ENCODE data around the gene MAPK13. TPM values are rescaled to one million over a fixed set of nuclear protein-coding genes. Genes with fewer than 3 reads are reported as not detected.

The MAPK13 gene
- total RNA-seq, 2 donors from 2014 or later, result 34.6 to 53.5 TPM

GRCh38 chr6:36142971-36143838 lies 12.9 kb downstream of the MAPK13 start:
- intact Hi-C loops (cut with DNase I), result no loop called here
- TF ChIP-seq POLR2A (IDR thresholded peaks at IDR 0.05) (no peak), CTCF (IDR thresholded peaks at IDR 0.05) (no peak)
- no peaks in the 10 kb centered on the region for H3K27me3 ChIP-seq (replicated peaks; ENCODE audit: insufficient read depth)
- DNase-seq (ENCODE audit: low spot score), result no peak
- H3K4me3 ChIP-seq, result no peak overlapping the region
- no peaks in the 10 kb centered on the region for H3K4me1 ChIP-seq (replicated peaks)
- WGBS, result 91% methylated on average over 13 of the region's 13 CpGs
- no peaks in the 10 kb centered on the region for H3K9me3 ChIP-seq
- no peaks in the 10 kb centered on the region for H3K36me3 ChIP-seq
- H3K27ac ChIP-seq, result no peak overlapping the region

- no peaks in the 10 kb centered on the region for H3K27me3 ChIP-seq (replicated peaks; ENCODE audit: insufficient read depth)
- no peak overlapping the region for H3K27ac ChIP-seq
- H3K4me3 ChIP-seq, result no peak overlapping the region
- no peaks in the 10 kb centered on the region for H3K36me3 ChIP-seq
- DNase-seq (ENCODE audit: low spot score), result no peak
- intact Hi-C loops (cut with DNase I), result no loop called here
- WGBS, result 100% methylated on average over 4 of the region's 4 CpGs
- H3K4me1 ChIP-seq (replicated peaks), result no peaks in the 10 kb centered on the region
- H3K9me3 ChIP-seq, result no peaks in the 10 kb centered on the region
- TF ChIP-seq CTCF (IDR thresholded peaks at IDR 0.05) (no peak), POLR2AphosphoS5 (IDR thresholded peaks at IDR 0.05) (no peak), POLR2A (IDR thresholded peaks at IDR 0.05) (no peak)
Observed at GRCh38 chr6:36145495-36145894, 15.2 kb downstream of the MAPK13 start.

- Histone ChIP-seq H3K9me3 (no peaks in the 10 kb centered on the region), H3K4me1 (replicated peaks) (no peaks in the 10 kb centered on the region), H3K4me3 (no peak overlapping the region), H3K27me3 (replicated peaks; ENCODE audit: insufficient read depth) (no peaks in the 10 kb centered on the region), H3K36me3 (no peaks in the 10 kb centered on the region), H3K27ac (no peak overlapping the region)
- WGBS, result 79% methylated on average over 3 of the region's 3 CpGs
- no peak for TF ChIP-seq POLR2AphosphoS5 (IDR thresholded peaks at IDR 0.05)
- TF ChIP-seq CTCF (IDR thresholded peaks at IDR 0.05), result no peak
- TF ChIP-seq POLR2A (IDR thresholded peaks at IDR 0.05), result no peak
- intact Hi-C loops (cut with DNase I), result no loop called here
- DNase-seq (ENCODE audit: low spot score), result no peak
Observed at GRCh38 chr6:36147294-36147693, 17.0 kb downstream of the MAPK13 start.

GRCh38 chr6:36149476-36149875 lies 19.2 kb downstream of the MAPK13 start:
- Histone ChIP-seq H3K4me1 (replicated peaks) (no peaks in the 10 kb centered on the region), H3K36me3 (no peaks in the 10 kb centered on the region), H3K4me3 (no peak overlapping the region), H3K9me3 (no peaks in the 10 kb centered on the region), H3K27me3 (replicated peaks; ENCODE audit: insufficient read depth) (no peaks in the 10 kb centered on the region), H3K27ac (no peak overlapping the region)
- intact Hi-C loops (cut with DNase I), result no loop called here
- DNase-seq (ENCODE audit: low spot score), result no peak
- TF ChIP-seq CTCF (IDR thresholded peaks at IDR 0.05), result no peak
- TF ChIP-seq POLR2A (IDR thresholded peaks at IDR 0.05), result no peak
- TF ChIP-seq POLR2AphosphoS5 (IDR thresholded peaks at IDR 0.05), result no peak

- no peak overlapping the region for H3K4me3 ChIP-seq
- no peaks in the 10 kb centered on the region for H3K36me3 ChIP-seq
- whole genome bisulfite sequencing, result 69% methylated on average over 3 of the region's 3 CpGs
- H3K4me1 ChIP-seq (replicated peaks), result no peaks in the 10 kb centered on the region
- H3K27me3 ChIP-seq (replicated peaks; ENCODE audit: insufficient read depth), result no peaks in the 10 kb centered on the region
- no peaks in the 10 kb centered on the region for H3K9me3 ChIP-seq
- no peak overlapping the region for H3K27ac ChIP-seq
- TF ChIP-seq POLR2A (IDR thresholded peaks at IDR 0.05) (no peak), CTCF (IDR thresholded peaks at IDR 0.05) (no peak), POLR2AphosphoS5 (IDR thresholded peaks at IDR 0.05) (no peak)
- DNase-seq (ENCODE audit: low spot score), result no peak
- intact Hi-C loops (cut with DNase I), result no loop called here
Observed at GRCh38 chr6:36150283-36150682, 20.0 kb downstream of the MAPK13 start.

Data from prostate gland (tissue), 2 donors.